Measurements from ENCODE around the gene PLSCR3. TPM values are rescaled to one million over a fixed set of nuclear protein-coding genes. Genes with fewer than 3 reads are reported as not detected.
A peak's percentile ranks its signal among the peaks of the same experiment; 100 is the strongest.

PLSCR3 gene
- total RNA-seq, 6 experiments from 2014 or later, result 85.6 to 114 (median 98.5) TPM

DNA sequence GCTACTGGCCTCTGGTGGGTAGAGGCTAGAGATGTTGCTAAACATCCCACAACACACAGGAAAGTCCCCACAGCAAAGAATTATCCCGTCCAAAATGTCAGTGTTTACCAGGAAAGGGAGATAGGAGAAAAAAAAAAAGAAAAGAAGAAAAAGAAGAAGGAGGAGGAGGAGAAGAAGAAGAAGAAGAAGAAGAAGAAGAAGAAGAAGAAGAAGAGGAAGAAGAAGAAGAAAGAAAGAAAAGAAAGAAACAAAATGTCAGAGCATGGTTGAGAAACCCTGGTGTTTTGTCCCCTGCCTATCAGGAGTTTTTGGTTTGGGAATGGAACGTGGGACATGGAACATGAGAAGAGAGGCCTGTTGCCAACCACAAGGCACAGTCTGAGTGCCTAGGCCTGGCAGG lies 36.9 kb downstream of the PLSCR3 start:
- TF ChIP-seq, protein P1, sequence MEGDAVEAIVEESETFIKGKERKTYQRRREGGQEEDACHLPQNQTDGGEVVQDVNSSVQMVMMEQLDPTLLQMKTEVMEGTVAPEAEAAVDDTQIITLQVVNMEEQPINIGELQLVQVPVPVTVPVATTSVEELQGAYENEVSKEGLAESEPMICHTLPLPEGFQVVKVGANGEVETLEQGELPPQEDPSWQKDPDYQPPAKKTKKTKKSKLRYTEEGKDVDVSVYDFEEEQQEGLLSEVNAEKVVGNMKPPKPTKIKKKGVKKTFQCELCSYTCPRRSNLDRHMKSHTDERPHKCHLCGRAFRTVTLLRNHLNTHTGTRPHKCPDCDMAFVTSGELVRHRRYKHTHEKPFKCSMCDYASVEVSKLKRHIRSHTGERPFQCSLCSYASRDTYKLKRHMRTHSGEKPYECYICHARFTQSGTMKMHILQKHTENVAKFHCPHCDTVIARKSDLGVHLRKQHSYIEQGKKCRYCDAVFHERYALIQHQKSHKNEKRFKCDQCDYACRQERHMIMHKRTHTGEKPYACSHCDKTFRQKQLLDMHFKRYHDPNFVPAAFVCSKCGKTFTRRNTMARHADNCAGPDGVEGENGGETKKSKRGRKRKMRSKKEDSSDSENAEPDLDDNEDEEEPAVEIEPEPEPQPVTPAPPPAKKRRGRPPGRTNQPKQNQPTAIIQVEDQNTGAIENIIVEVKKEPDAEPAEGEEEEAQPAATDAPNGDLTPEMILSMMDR (IDR thresholded peaks at IDR 0.05), result no peak
- H3K4me1 Mint-ChIP-seq (ENCODE audit: low read depth), result peaks cover 33% of the 10 kb centered on the region
- DNase-seq, result no peak

DNA sequence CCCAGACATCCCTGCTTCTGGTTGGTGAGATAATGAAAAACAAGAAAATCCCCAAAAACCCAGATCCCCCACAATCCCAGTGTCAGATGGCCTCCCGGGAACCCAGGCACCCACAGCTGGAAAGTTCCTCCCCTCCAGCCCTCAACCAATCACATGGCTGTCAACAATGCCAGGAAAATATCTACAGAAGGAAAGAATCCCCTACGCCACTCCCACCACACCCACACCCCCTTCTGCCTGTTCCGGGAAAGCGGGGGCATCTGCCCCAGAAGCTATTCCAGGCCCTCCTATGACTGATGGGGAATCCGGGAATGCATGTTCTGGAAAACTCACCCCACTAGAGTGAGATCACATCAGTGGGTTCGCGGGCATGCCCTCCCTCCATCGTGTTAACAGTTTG lies 37.6 kb downstream of the PLSCR3 start:
- Mint-ChIP-seq H3K27ac (no peak overlapping the region), H3K4me3 (no peak overlapping the region), H3K4me1 (ENCODE audit: low read depth) (peaks cover 34% of the 10 kb centered on the region), H3K36me3 (ENCODE audit: low read depth) (no peaks in the 10 kb centered on the region), H3K9me3 (no peaks in the 10 kb centered on the region), H3K27me3 (ENCODE audit: insufficient read depth) (peaks cover 5% of the 10 kb centered on the region)
- TF ChIP-seq, protein P1 (IDR thresholded peaks at IDR 0.05), result no peak
- no peak for DNase-seq

More for the DNA sequence above, 36.9 kb downstream of the PLSCR3 start:
- Mint-ChIP-seq H3K4me3 (no peak overlapping the region), H3K36me3 (ENCODE audit: low read depth) (no peaks in the 10 kb centered on the region), H3K27ac (no peak overlapping the region), H3K9me3 (no peaks in the 10 kb centered on the region), H3K27me3 (ENCODE audit: insufficient read depth) (peaks cover 6% of the 10 kb centered on the region)

DNA sequence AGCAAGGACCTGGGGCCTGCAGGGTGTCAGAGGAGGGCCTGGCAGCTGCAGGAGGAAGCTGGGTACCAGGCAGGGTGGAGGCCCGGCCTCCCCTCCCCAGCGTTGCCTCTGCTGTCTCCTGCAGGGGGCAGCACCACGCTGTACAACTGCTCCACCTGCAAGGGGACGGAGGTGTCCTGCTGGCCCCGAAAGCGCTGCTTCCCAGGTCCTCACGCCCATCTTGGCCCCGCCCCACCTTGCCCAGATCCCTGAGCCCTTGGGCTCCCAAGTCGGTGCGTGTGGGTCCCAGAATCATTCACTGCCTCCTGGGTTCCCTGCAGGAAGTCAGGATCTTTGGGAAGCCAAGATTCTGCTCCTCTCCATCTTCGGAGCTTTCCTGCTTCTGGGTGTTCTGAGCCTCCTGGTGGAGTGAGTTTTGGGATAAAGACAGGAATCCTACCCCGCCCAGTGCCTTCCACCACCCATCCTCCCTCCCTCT lies 38.2 kb downstream of the PLSCR3 start:
- Mint-ChIP-seq H3K4me3 (no peak overlapping the region), H3K4me1 (ENCODE audit: low read depth) (peaks cover 34% of the 10 kb centered on the region), H3K27ac (no peak overlapping the region), H3K27me3 (ENCODE audit: insufficient read depth) (0 out of 2 replicates have a peak, but pooled peaks cover 2% of the 10 kb centered on the region), H3K9me3 (no peaks in the 10 kb centered on the region), H3K36me3 (ENCODE audit: low read depth) (no peaks in the 10 kb centered on the region)
- peak; percentile 32 for DNase-seq
- TF ChIP-seq, protein P1 (IDR thresholded peaks at IDR 0.05), result peak; percentile 92

DNA sequence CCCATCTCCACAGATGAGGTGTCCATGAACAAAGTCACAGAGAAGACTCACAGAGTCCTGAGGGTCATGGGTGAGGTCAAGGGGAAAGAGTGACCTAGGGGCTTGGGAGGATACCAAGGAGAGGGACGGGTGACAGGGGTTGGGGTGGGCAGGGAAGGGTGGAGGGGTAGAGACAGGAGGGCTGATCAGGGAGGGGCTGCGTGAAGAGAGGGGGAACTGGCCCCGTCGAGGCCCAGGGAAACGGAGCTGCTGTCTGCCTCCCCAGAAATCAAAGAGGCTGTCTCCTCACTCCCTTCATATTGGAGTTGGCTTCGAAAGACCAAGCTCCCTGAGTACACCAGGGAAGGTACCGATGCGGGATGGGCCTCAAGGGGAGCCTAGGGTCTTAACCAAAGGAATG lies 38.8 kb downstream of the PLSCR3 start:
- TF ChIP-seq, protein P1 (IDR thresholded peaks at IDR 0.05), result no peak
- no peak overlapping the region for H3K27ac Mint-ChIP-seq
- H3K4me1 Mint-ChIP-seq (ENCODE audit: low read depth), result peaks cover 34% of the 10 kb centered on the region
- DNase-seq, result no peak
- H3K9me3 Mint-ChIP-seq, result no peaks in the 10 kb centered on the region
- 0 out of 2 replicates have a peak, but pooled peaks cover 2% of the 10 kb centered on the region for H3K27me3 Mint-ChIP-seq (ENCODE audit: insufficient read depth)
- no peaks in the 10 kb centered on the region for H3K36me3 Mint-ChIP-seq (ENCODE audit: low read depth)
- no peak overlapping the region for H3K4me3 Mint-ChIP-seq

DNA sequence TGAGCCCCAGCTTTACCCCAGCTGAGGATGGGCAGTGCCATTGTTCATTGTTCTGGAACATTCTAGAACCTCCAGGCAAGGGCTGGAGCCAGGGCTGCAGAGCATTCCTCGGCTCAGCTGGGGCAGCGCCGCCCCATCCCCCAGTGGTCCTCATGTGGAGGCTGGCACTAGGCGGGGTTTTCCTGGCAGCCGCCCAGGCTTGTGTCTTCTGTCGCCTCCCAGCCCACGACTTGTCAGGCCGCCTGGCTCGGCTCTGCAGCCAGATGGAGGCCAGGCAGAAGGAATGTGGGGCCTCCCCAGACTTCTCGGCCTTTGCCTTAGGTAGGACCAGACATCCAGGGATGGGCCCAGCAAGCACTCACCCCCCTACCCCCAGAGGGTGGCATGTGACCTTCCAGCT lies 39.3 kb downstream of the PLSCR3 start, which contains the start of gene TMEM95:
TMEM95 (plus strand) TSS at position 104 of the 400 bp plus-strand sequence; CDS start at position 153, 49 bp downstream.
- peak within 1 kb of the TSS; percentile 79 for H3K27ac Mint-ChIP-seq
- H3K27me3 Mint-ChIP-seq (ENCODE audit: insufficient read depth), result 0 out of 2 replicates have a peak, but pooled peaks cover 2% of the 10 kb centered on the region
- no peak for DNase-seq
- H3K4me1 Mint-ChIP-seq (ENCODE audit: low read depth), result peaks cover 35% of the 10 kb centered on the region
- H3K36me3 Mint-ChIP-seq (ENCODE audit: low read depth), result no peaks in the 10 kb centered on the region
- H3K9me3 Mint-ChIP-seq, result no peaks in the 10 kb centered on the region
- TF ChIP-seq, protein P1 (IDR thresholded peaks at IDR 0.05), result no peak
- H3K4me3 Mint-ChIP-seq, result peak within 1 kb of the TSS; percentile 73
